Endodermal cell (in vitro differentiated cells): ENCODE measurements around the gene KCNH5. TPM values are rescaled to one million over a fixed set of nuclear protein-coding genes. Genes with fewer than 3 reads are reported as not detected.

Source experiments
- DNase-seq: peaks from one replicate; pipeline ENCODE4 v3.0.0-alpha.2; 2017
- H3K27ac ChIP-seq: 2 replicates; pipeline ENCODE4 v1.5.1; 2013; ENCODE audit warnings: mild to moderate bottlenecking, low read depth, low read length, moderate library complexity
- H3K27me3 ChIP-seq: 2 replicates; pipeline ENCODE4 v1.6.1; 2013; ENCODE audit warnings: mild to moderate bottlenecking, low read length, moderate library complexity; ENCODE audit not compliant: insufficient read depth, control insufficient read depth, poor library complexity, severe bottlenecking
- H3K36me3 ChIP-seq: 2 replicates; pipeline ENCODE4 v1.7.0; 2013; ENCODE audit warnings: mild to moderate bottlenecking, low read length, moderate library complexity; ENCODE audit not compliant: control insufficient read depth, insufficient read depth
- H3K4me1 ChIP-seq: one replicate; pipeline ENCODE4 v1.7.0; 2013; ENCODE audit warnings: low read length; ENCODE audit not compliant: control insufficient read depth, insufficient read depth
- H3K4me3 ChIP-seq: 2 replicates; pipeline ENCODE4 v1.5.1; 2013; ENCODE audit warnings: mild to moderate bottlenecking, low read length, moderate library complexity
- H3K9ac ChIP-seq: 2 replicates; pipeline ENCODE4 v1.6.1; 2013; ENCODE audit warnings: mild to moderate bottlenecking, low read length, moderate library complexity; ENCODE audit not compliant: poor library complexity, severe bottlenecking; ENCODE audit errors: extremely low read depth
- H3K9me3 ChIP-seq: 2 replicates; pipeline ENCODE4 v1.6.1; 2013; ENCODE audit warnings: mild to moderate bottlenecking, low read length, moderate library complexity; ENCODE audit not compliant: control insufficient read depth
- H3K27ac Mint-ChIP-seq: 2 replicates; pipeline ENCODE4 v1.8.0; 2020; ENCODE audit warnings: mixed read lengths
- H3K27me3 Mint-ChIP-seq: 2 replicates; pipeline ENCODE4 v1.8.0; 2021; ENCODE audit warnings: mild to moderate bottlenecking, mixed read lengths; ENCODE audit not compliant: insufficient read depth
- H3K36me3 Mint-ChIP-seq: 2 replicates; pipeline ENCODE4 v1.8.0; 2020; ENCODE audit warnings: low read depth, mixed read lengths
- H3K4me1 Mint-ChIP-seq: 2 replicates; pipeline ENCODE4 v1.8.0; 2020; ENCODE audit warnings: mixed read lengths
- H3K4me3 Mint-ChIP-seq: 2 replicates; pipeline ENCODE4 v1.8.0; 2020; ENCODE audit warnings: mild to moderate bottlenecking, moderate library complexity, mixed read lengths
- H3K9me3 Mint-ChIP-seq: 2 replicates; pipeline ENCODE4 v1.8.0; 2020; ENCODE audit warnings: mild to moderate bottlenecking, mixed read lengths
- WGBS, 2 experiments: methylation state at CpG; one replicate each; pipeline versions ENCODE4 v1.1.5 to v1.1.7; 2013; ENCODE audit warnings: missing lambda C conversion rate in 2 of 2, mixed read lengths in 1 of 2; ENCODE audit not compliant: insufficient coverage in 1 of 2, insufficient read length in 1 of 2; 5-methylcytosine and 5-hydroxymethylcytosine counted together
- total RNA-seq, 2 donors: library from RNA; stranded (reverse); fragmentation: NEBNext Ultra II Directional in 1 of 2; extraction: Animal tissue kit (Norgen Biotek cat#: 25700) in 1 of 2; gene quantifications; 2 replicates in 1 of 2; 3 replicates in 1 of 2; pipeline ENCODE4 v1.2.1, GENCODE V29; 2021
- TF ChIP-seq, protein P1 (sequence below): fragments of 200-600 bp; sonication (generic); conservative IDR thresholded peaks from 2 replicates; pipeline ENCODE4 v1.5.0; 2021; ENCODE audit warnings: antibody characterized with exemption, mild to moderate bottlenecking

KCNH5 gene
- total RNA-seq, 2 donors from 2014 or later, result 2.5 to 3.9 TPM

DNA sequence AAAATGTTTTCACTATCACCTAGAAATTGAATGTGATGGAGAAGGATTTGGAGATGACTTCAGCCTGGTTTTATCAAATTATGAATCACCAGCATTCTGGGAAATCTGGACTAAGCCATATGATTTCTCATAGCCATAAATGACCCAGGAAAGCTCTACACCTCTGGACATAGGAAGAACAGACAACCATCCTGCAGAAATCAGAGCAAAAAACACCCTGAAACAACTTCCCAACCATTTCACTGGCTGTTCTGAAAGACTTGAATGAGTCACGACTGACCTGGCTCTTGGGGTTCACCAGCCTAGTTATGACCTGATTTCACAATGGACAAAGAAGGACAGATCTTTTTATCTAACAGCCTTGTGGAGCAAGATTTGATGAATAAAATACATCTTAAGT is 123.8 kb downstream of the KCNH5 start:
- no peak overlapping the region for H3K27ac ChIP-seq
- no peaks in the 10 kb centered on the region for H3K36me3 ChIP-seq
- TF ChIP-seq, protein P1, sequence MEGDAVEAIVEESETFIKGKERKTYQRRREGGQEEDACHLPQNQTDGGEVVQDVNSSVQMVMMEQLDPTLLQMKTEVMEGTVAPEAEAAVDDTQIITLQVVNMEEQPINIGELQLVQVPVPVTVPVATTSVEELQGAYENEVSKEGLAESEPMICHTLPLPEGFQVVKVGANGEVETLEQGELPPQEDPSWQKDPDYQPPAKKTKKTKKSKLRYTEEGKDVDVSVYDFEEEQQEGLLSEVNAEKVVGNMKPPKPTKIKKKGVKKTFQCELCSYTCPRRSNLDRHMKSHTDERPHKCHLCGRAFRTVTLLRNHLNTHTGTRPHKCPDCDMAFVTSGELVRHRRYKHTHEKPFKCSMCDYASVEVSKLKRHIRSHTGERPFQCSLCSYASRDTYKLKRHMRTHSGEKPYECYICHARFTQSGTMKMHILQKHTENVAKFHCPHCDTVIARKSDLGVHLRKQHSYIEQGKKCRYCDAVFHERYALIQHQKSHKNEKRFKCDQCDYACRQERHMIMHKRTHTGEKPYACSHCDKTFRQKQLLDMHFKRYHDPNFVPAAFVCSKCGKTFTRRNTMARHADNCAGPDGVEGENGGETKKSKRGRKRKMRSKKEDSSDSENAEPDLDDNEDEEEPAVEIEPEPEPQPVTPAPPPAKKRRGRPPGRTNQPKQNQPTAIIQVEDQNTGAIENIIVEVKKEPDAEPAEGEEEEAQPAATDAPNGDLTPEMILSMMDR, result no peak
- Mint-ChIP-seq H3K4me1 (no peaks in the 10 kb centered on the region), H3K4me3 (no peak overlapping the region), H3K27ac (no peak overlapping the region), H3K27me3 (no peaks in the 10 kb centered on the region), H3K36me3 (no peaks in the 10 kb centered on the region), H3K9me3 (no peaks in the 10 kb centered on the region)
- no peak overlapping the region for H3K9ac ChIP-seq
- DNase-seq, result no peak
- no peak overlapping the region for H3K4me3 ChIP-seq
- H3K27me3 ChIP-seq, result no peaks in the 10 kb centered on the region
- no peaks in the 10 kb centered on the region for H3K4me1 ChIP-seq
- no peaks in the 10 kb centered on the region for H3K9me3 ChIP-seq
- WGBS, 2 experiments, result 79 to 100% methylated on average over 1 of the region's 1 CpG

DNA sequence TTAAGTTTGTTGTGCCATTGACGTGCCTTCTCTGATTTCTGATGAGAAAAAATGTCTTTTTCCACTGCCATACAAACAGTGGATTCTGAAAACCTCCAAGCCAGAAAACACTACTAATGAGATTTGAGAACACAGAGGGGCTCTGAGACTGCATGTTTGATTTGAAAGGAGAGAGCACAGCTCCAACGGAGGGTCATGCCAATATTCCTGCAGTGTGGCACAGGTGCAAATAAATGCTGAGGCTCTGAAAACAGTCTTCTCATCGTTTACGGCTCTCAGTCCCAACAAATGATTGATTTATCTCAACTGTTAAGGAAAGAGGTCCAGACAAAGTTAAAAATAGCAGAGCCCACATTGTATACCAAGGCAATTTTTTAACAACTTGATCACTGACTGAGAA is 128.7 kb downstream of the KCNH5 start:
- Mint-ChIP-seq H3K27me3 (no peaks in the 10 kb centered on the region), H3K27ac (no peak overlapping the region), H3K4me1 (no peaks in the 10 kb centered on the region), H3K4me3 (no peak overlapping the region), H3K9me3 (no peaks in the 10 kb centered on the region), H3K36me3 (no peaks in the 10 kb centered on the region)
- Histone ChIP-seq H3K9me3 (no peaks in the 10 kb centered on the region), H3K4me1 (no peaks in the 10 kb centered on the region), H3K27me3 (no peaks in the 10 kb centered on the region), H3K36me3 (no peaks in the 10 kb centered on the region), H3K9ac (no peak overlapping the region), H3K4me3 (no peak overlapping the region), H3K27ac (no peak overlapping the region)
- no peak for DNase-seq
- TF ChIP-seq, protein P1, result no peak
- WGBS, 2 experiments, result 91 to 100% methylated on average over 2 to 4 of the region's 4 CpGs

DNA sequence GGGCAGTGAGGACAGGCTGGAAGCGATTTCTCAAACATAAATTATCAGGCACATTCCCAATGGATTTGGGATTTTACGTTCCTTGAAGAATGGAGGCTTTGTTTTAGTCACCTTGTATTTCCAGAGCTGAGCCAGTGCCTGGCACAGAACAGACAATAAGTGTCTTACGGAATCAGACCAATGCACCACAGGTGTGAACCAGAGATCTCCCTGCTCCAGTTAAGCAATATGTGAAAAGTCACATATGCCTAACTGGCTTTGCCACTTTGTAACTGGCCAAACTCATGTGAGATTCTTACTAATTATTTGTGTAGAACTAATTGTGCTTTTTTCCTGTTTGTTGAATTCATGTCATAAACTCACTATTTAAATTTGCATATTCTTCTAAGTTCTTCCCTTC is 130.4 kb downstream of the KCNH5 start:
- H3K4me1 ChIP-seq, result no peaks in the 10 kb centered on the region

More for the DNA sequence above, 130.4 kb downstream of the KCNH5 start:
- H3K9ac ChIP-seq, result no peak overlapping the region
- Mint-ChIP-seq H3K27me3 (no peaks in the 10 kb centered on the region), H3K4me1 (no peaks in the 10 kb centered on the region), H3K27ac (no peak overlapping the region), H3K4me3 (no peak overlapping the region), H3K36me3 (no peaks in the 10 kb centered on the region), H3K9me3 (no peaks in the 10 kb centered on the region)
- 93 to 96% methylated on average over 3 of the region's 3 CpGs for WGBS, 2 experiments
- H3K27me3 ChIP-seq, result no peaks in the 10 kb centered on the region
- no peak overlapping the region for H3K27ac ChIP-seq
- TF ChIP-seq, protein P1, result no peak
- no peaks in the 10 kb centered on the region for H3K36me3 ChIP-seq
- no peak for DNase-seq
- no peak overlapping the region for H3K4me3 ChIP-seq
- no peaks in the 10 kb centered on the region for H3K9me3 ChIP-seq
